ENCODE data around the gene B4GALNT2.
"Not testable (repeated sequence)": the region's sequence is repeated elsewhere in the genome, so short reads cannot be mapped to it uniquely, and the experiment has no call there.

The B4GALNT2 gene

DNA sequence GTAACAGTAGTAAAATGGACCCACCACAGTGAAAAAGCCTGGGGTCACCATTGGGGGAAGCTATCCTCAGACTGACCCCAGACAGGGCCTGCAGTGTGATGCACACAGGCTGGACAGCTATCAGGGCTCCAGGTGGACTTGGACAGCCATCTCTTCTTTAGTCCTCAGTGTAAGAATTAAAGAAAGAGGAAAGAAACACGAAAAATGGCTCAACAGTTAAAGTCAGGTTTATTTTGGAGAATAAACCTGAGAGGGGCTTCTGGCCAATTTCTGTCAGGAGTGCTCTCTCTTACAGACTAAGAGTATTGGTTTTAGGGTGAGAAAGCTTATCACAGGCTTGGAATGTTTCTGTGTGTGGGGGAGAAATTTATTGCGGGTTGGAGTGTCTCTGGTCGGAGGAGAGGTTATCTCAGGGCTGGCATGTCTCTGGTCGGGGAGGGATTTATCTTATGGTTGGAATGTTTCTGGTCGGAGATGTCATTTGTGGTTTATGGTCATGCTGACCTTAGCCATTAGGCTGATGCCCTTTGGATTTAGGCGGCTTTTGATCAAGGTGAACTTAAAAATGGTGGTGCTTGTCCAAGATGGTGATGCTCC lies 10.8 kb upstream of the B4GALNT2 start:
- no peak for DNase-seq

DNA sequence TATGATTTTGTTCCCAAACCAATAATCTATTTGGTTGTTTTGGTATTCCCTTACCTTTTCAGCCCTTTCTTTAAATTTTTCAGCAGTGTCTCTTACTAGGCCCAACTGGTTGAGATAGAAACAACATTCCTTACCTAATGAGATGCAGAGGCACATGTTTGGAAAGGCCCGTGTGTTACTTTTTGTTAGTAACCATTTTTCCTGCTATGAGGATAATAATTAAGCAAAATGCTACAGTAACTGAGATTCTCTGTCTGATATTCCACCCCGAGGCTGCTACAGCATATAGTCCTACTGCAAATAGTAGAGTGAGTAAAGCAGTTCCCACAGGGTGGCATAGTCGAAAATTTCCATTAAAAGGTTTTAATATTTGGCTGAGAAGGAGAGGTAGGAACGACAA lies 10.0 kb upstream of the B4GALNT2 start:
- no peak for DNase-seq

DNA sequence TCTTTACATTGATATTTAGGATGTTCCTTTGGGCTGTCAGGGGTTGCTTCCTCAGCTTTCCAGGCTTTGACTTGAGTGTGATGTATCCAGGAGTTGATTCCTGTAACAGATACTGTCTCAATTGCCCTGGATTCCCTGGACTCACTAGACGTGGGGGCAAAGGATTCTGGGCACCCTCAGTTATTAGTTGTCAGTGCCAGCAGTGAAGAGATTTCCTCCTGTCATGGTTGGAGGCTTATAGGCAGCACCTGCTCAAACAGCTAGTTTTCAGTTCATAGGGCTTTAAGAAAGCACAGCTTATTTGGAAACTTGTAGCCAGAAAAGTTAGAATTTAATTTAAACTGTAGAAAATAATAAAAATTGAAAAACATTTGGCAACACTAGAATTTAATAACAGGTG lies 9.5 kb upstream of the B4GALNT2 start:
- DNase-seq, result no peak

DNA sequence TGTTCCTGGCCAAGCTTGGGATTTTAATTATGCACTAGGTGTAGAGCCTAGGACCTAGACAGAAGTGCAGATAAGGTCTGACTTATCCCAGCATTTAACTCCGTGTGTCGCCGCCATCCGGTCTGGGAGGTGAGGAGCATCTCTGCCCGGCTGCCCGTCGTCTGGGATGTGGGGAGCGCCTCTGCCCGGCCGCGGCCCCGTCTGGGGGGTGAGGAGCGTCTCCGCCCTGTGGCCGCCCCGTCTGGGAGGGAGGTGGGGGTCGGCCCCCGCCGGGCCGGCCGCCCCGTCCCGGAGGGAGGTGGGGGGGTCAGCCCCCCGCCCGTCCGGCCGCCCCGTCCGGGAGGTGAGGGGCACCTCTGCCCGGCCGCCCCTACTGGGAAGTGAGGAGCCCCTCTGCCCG lies 7.1 kb upstream of the B4GALNT2 start:
- no peak for DNase-seq

DNA sequence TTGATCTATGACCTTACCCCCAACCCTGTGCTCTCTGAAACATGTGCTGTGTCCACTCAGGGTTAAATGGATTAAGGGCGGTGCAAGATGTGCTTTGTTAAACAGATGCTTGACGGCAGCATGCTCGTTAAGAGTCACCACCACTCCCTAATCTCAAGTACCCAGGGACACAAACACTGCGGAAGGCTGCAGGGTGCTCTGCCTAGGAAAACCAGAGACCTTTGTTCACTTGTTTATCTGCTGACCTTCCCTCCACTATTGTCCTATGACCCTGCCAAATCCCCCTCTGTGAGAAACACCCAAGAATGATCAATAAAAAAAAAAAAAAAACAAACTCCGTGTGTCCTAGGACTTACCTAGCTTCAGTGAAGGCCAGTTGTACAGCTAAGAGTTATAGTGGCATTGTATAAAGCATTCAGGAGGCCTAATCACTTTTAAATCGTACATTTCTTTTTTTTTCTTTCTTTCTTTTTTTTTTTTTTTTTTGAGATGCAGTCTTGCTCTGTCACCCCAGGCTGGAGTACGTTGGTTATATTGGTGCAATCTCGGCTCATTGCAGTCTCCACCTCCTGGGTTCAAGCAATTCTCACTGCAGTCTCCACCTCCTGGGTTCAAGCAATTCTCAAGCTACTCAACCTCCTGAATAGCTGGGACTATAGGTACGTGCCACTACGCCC lies 6.2 kb upstream of the B4GALNT2 start:
- not testable (repeated sequence) for DNase-seq

DNA sequence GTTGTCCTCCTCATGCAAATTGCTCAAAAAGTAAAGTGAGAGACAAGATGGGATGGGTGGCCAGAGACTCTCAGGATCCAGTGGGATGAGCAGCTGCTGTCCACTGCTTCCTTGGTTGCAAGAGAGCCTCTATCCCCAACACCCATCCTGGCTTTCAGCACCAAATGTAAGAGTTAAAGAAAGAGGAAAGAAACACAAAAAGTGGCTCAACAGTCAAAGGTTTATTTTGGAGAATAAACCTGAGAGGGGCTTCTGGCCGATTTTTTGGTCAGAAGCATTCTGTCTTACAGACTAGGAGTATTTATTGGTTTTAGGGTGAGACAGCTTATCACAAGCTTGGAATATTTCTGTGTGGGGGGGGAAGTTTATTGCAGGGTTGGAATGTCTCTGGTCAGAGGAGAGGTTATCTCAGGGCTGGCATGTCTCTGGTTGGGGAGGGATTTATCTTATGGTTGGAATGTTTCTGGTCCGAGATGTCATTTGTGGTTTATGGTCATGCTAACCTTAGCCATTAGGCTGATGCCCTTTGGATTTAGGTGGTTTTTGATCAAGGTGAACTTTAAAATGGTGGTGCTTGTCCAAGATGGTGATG lies 3.1 kb upstream of the B4GALNT2 start:
- not testable (repeated sequence) for DNase-seq

DNA sequence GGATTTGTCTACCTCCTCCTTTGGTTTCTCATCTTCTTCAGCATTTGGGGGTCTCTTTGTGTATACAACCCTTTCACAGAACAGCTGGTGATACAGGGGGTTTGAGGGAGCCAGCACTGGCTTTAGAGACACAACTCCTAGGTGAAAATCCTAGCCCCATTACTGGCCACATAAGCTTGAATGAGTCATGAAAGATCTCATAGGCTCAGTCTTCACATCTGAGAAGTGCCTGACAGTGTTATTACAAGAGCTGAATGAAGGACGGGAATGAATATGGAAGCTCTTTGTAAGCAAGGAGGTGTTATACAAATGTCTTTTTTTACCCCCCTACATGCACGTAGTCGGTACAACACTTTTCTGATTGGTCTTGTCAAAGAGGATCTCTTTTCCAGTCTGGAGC lies 1.7 kb upstream of the B4GALNT2 start:
- DNase-seq, result no peak

DNA sequence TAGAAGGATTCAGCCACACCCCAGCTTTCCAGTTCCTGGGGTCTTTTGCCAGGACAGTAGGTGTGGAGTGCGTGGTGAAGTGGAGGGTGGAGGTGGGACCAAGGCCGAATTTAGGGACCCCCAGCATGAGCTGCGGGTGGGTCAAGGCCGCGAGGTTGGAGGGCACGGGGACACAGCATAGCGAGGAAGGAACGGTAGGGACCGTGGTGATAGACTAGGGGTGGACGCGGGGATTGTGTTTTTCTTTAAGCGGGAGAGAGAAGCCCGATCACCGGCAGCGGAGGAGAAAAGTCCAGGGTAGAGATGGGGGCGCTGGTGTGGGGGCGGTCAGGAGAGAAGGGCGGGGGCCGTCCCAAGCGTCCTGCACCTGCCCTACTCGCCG lies 261 bp upstream of the B4GALNT2 start:
- DNase-seq, result no peak

DNA sequence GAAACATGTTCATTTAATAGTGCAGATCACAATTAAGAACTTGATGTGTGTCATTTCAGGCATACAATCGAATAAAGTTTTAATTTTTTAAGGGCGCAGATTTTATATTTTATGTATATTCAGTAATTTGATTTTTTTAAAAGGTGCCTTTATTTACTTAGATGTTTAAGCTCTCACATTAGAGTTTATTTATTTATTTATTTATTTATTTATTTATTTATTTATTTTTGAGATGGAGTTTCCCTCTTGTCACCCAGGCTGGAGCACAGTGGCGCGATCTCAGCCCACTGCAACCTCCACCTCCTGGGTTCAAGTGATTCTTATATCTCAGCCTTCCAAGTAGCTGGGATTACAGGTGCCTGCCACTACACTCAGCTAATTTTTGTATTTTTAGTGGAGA lies 3.8 kb downstream of the B4GALNT2 start:
- no peak for DNase-seq

DNA sequence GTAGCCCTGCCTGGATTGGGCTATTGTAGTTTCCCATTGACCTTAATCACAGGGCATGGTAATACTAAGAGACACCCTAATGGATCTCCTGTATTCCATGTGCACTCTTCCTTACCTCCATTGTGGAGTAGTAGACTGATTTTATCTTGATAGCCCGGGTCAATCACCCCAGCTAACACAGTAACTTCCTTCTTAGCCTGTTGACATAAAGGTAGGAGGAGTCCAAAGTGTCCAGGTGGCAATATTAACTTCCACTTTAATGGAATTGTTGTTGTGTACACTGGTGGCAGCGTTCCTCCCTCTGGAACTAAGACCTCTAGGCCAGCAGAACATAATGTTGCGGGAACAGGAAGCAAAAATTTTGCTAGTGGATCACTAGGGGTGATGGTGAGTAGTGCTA lies 13.1 kb downstream of the B4GALNT2 start:
- DNase-seq, result not testable (repeated sequence)

DNA sequence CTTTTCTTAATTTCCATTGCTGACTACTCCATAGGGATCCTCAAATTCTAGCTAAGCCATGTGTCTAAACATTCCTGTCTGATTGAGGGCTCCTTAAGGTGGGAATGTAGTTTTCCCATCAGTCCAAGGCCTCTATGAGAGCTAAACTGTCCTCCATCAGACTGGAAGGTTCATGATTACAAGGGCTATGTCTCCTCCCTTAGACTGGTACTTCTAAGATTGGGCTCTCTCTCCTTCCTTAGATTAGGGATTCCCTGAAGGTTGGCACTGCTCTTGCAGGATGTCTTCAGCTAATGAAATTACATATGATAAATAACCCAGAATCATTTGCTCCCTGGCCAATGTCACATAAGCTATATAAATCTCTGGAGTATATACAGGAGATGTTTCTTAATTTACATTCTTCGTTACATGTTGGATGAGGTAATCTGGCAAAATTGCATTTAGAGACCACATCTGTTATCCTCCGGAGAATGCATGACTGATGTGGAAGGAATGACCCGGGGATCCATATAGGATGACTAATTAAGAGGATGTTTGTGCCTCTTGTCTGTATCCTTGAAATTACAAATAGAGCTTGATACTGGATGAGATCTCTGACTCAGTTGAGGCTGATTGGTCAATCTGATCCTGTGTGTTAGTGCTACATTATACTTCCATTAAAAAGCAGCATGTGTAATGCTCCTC lies 14.2 kb downstream of the B4GALNT2 start:
- DNase-seq, result no peak

DNA sequence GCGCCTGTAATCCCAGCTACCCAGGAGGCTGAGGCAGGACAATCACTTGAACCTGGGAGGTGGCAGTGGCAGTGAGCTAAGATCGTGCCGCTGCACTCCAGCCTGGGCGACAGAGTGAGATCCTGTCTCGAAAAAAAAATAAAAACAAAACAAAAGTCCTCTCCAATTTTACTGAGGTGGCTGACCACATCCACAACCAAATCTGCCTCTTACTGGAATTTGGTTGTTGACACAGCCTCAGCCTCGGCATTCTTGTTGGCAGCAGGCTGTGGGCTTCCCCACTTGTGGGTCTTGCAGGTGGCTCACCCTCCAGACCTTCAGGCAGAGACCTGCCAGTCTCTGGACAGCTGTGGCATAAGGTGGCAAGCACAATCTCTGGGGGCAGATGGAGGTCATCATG lies 15.6 kb downstream of the B4GALNT2 start:
- no peak for DNase-seq

DNA sequence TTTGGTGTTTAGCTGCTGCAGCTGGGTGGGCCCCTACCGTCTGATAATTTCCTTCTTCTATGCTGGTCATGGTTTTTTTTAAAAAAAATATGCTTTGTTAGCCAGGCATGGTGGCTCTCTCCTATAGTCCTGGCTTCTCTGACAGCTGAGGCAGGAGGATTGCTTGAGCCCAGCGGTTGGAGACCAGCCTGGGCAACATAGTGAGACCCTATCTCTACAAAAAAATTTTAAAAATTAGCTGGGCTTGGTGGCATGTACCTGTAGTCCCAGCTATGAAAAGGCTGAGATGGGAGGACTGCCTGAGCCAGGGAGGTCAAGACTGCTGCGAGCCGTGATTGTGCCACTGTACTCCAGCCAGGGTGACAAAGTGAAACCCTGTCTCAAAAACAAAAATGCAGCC lies 19.4 kb downstream of the B4GALNT2 start:
- no peak for DNase-seq

DNA sequence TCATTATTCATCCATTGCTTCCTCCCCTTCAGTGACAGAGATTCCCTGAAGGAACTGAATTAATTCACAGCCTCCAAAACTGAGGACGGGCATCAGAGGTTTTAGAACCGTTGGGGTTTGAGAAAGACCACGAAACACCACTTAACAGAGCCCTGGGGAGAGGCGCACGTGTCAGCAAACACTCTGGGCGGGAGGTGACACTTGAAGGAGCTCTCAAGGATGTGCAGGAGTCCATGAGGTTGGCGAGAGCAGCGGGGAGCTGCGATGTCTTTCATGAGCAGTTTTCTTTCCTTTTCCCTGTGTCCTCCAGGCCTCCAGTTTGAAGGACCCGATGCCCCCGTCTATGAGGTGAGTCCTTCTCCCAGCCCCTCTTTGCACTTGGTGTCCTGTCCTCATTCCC lies 23.7 kb downstream of the B4GALNT2 start:
- DNase-seq, result no peak

DNA sequence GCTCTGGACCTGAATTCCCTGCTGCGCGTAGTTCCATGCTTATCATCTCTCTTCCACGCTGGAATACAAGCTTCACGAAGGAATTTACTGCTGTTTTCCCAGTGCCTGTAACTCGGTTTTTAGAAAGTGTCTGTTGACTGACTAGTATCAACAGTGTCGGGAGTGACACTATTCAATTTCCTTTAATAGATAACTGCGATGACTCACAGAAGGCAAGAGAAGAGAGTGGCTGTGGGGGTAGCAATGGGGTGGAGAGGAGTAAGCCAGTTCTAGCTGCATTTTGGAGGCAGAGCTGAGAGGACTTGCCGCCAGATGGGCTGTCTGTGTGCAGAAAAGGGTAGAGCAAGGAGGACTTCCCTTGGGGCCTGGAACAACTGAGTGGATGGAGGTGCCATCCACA lies 25.2 kb downstream of the B4GALNT2 start:
- peak in 7 of 56 donors; percentile 1 to 14 (median 6) for DNase-seq

DNA sequence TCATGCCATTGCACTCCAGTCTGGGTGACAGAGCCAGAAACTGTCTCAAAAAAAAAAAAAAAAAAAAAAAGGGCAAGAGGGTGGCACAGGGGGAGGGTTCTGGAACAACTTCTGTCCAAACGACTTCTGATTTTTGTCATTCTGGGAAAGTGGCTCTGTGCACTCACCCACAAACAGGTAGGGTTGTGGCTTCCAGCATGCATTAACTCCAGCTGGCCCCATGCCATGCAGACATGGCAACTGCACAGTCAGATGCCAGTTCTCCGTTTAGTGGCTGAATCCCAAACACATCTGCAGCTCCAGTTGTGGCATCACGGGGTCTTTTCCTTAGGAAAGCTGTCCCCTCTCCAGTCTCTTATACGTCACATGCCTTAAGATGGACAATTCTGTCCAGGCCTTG lies 30.3 kb downstream of the B4GALNT2 start:
- no peak for DNase-seq

DNA sequence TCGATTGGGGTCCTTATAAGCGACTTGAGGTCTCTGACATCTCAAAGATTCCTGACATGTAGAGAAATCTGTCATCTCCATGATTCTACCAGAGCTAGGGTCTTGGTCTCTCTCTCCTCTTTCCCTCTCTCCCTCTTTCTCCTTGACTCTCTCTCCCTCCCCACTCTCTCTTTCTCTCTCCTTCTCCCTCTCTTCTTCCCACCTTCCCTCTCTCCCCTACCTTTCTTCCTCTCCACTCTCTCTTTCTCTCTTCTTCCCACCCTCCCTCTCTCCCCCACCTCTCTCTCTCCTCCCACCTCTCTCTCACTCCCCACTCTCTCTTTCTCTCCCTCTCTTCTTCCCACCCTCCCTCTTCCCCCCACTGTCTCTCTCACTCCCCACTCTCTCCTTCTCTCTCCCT lies 32.6 kb downstream of the B4GALNT2 start:
- no peak for DNase-seq

DNA sequence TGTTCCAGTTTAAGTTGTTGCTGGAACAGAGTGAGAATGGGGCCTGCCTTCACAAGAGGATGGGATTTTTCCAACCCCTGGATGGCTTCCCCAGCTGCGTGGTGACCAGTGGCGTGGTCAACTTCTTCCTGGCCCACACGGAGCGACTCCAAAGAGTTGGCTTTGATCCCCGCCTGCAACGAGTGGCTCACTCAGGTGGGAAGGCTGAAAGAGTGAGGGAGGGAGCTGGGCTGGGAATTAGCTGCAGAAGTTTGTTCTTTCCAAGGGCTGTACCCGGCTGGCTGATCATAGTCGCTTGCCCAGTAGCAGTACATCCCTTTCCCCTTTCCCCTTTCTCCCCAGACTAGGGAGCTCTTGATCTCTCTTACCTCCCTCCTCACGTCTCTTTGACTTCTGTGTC lies 36.1 kb downstream of the B4GALNT2 start:
- no peak for DNase-seq

DNA sequence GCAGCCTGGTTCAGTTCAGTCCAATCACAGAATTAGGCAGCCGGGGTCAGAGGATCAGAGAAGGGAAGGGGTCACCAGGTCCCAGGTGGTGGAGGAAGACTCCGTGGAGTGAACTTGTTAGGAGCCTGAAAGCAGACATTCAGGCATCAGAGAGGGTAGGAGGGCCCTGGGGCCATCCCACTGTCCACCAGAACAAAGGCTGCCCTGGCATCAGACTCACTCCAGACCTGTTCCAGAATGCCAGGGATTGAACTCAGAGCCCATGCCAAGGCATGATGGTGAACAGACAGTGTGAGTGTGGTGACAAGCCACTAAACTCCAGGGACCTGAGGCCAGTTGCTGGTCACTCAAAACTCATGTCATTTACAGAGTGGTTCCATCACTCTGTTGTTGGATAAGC lies 37.6 kb downstream of the B4GALNT2 start:
- DNase-seq, result no peak

DNA sequence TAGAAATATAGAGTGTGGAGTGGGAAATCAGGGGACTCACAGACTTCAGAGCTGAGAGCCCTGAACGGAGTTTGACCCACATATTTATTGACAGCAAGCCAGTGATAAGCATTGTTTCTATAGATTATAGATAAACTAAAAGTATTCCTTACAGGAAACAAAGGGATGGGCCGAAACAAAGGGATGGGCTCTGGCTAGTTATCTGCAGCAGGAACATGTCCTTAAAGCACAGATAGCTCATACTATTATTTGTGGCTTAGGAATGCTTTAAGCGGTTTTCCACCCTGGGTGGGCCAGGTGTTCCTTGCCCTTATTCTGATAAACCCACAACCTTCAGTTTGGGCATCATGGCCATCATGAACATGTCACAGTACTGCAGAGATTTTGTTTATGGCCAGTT lies 38.1 kb downstream of the B4GALNT2 start:
- not testable (repeated sequence) for DNase-seq

DNA sequence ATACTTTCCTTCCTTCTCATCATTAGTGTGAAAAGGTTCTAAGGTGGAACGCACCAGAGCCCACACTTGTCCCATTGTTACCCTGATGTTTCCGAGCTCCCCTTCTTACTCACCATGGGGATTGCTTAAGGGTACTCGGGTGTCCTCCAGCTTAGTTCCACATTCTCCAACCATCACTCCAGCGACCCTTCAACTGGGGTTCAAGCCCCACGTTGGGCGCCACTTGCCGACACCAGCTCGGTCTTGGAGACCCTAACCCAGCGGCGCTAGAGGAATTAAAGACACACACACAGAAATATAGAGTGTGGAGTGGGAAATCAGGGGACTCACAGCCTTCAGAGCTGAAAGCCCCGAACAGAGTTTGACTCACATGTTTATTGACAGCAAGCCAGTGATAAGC lies 43.4 kb downstream of the B4GALNT2 start:
- DNase-seq, result not testable (repeated sequence)

DNA sequence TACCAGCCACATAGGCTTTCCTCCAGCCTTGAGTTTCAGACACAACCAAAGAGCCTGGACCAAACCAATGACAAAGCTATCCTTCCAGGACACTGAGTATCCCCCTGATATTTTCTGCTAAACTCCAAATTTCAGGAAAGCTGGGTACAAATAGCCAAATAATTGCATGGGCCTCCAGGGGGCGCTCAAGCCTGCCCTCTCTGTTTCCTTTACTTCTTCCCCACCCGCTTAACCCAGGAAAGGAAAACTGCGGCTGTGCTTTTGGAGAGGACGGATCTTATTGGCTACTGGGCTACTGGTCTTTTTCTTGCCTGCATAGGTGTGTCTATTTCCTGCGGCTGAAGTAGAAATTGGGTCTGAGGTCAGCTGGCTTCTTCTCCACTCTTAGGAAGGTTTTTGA lies 47.7 kb downstream of the B4GALNT2 start:
- DNase-seq, result peak in 32 of 56 donors; percentile 1 to 71 (median 12)

Data from amygdala (tissue), 56 donors.